Neural cell (in vitro differentiated cells): ENCODE results near the gene ADK.

Experiments
- EP300 ChIP-seq: fragments of 450-650 bp; conservative IDR thresholded peaks from 2 replicates; pipeline ENCODE4 v1.6.1; 2014; ENCODE audit warnings: antibody characterized with exemption, mild to moderate bottlenecking, moderate library complexity; ENCODE audit not compliant: poor library complexity, severe bottlenecking
- EZH2 ChIP-seq: fragments of 200-600, 300-800 bp; shearing (Covaris generic), sonication (generic); IDR thresholded peaks from 2 replicates; pipeline ENCODE4 v1.6.1; 2014; ENCODE audit warnings: antibody characterized with exemption, low read length, borderline replicate concordance, mild to moderate bottlenecking; ENCODE audit not compliant: insufficient read depth, poor library complexity, severe bottlenecking
- TF ChIP-seq, protein P1 (sequence below): fragments of 450-650 bp; IDR thresholded peaks from 2 replicates; pipeline ENCODE4 v1.5.1; 2014; ENCODE audit warnings: antibody characterized with exemption, mild to moderate bottlenecking, moderate library complexity; ENCODE audit not compliant: poor library complexity, severe bottlenecking
- TF ChIP-seq, protein P2 (sequence below): IDR thresholded peaks from 2 replicates; pipeline ENCODE4 v1.6.1; 2012; ENCODE audit warnings: borderline replicate concordance

GRCh38 chr10:74502963-74503608 is 352.1 kb downstream of the ADK start:
- TF ChIP-seq, protein P1, sequence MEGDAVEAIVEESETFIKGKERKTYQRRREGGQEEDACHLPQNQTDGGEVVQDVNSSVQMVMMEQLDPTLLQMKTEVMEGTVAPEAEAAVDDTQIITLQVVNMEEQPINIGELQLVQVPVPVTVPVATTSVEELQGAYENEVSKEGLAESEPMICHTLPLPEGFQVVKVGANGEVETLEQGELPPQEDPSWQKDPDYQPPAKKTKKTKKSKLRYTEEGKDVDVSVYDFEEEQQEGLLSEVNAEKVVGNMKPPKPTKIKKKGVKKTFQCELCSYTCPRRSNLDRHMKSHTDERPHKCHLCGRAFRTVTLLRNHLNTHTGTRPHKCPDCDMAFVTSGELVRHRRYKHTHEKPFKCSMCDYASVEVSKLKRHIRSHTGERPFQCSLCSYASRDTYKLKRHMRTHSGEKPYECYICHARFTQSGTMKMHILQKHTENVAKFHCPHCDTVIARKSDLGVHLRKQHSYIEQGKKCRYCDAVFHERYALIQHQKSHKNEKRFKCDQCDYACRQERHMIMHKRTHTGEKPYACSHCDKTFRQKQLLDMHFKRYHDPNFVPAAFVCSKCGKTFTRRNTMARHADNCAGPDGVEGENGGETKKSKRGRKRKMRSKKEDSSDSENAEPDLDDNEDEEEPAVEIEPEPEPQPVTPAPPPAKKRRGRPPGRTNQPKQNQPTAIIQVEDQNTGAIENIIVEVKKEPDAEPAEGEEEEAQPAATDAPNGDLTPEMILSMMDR, result no peak
- TF ChIP-seq EP300, result no peak
- no peak for TF ChIP-seq EZH2
- TF ChIP-seq, protein P2, sequence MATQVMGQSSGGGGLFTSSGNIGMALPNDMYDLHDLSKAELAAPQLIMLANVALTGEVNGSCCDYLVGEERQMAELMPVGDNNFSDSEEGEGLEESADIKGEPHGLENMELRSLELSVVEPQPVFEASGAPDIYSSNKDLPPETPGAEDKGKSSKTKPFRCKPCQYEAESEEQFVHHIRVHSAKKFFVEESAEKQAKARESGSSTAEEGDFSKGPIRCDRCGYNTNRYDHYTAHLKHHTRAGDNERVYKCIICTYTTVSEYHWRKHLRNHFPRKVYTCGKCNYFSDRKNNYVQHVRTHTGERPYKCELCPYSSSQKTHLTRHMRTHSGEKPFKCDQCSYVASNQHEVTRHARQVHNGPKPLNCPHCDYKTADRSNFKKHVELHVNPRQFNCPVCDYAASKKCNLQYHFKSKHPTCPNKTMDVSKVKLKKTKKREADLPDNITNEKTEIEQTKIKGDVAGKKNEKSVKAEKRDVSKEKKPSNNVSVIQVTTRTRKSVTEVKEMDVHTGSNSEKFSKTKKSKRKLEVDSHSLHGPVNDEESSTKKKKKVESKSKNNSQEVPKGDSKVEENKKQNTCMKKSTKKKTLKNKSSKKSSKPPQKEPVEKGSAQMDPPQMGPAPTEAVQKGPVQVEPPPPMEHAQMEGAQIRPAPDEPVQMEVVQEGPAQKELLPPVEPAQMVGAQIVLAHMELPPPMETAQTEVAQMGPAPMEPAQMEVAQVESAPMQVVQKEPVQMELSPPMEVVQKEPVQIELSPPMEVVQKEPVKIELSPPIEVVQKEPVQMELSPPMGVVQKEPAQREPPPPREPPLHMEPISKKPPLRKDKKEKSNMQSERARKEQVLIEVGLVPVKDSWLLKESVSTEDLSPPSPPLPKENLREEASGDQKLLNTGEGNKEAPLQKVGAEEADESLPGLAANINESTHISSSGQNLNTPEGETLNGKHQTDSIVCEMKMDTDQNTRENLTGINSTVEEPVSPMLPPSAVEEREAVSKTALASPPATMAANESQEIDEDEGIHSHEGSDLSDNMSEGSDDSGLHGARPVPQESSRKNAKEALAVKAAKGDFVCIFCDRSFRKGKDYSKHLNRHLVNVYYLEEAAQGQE, result no peak
